Measurements from ENCODE around the gene PTPRS. TPM values are rescaled to one million over a fixed set of nuclear protein-coding genes. Genes with fewer than 3 reads are reported as not detected.

PTPRS gene
- total and polyA plus RNA-seq, 2 of the 13 experiments (the other 11 are each of a cell fraction or from before 2014, with no cell fraction given), result 32.7 to 43.9 TPM

DNA sequence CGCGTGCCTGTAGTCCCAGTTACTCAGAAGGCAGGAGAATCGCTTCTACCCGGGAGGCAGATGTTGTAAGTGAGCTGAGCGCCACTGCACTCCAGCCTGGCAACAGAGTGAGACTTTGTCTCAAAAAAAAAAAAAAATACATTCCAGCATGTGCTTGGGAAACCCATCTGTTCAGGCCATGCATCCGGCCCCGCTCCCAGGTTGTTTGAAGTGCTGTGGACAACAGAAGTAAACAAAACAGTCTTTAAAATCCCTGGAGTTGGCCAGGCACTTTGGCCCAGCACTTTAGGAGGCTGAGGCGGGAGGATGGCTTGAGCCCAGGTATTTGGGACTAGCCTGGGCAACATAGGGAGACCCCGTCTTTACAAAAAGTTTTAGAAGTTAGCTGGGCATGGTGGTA lies 3.2 kb upstream of the PTPRS start (continued):
- no peak for TF ChIP-seq DZIP1 (CRISPR knock-in tag; IDR thresholded peaks at IDR 0.05)
- no peak for TF ChIP-seq ZNF337 (CRISPR knock-in tag; IDR thresholded peaks at IDR 0.05; ENCODE audit: borderline replicate concordance, low read depth)
- TF ChIP-seq, protein P1, sequence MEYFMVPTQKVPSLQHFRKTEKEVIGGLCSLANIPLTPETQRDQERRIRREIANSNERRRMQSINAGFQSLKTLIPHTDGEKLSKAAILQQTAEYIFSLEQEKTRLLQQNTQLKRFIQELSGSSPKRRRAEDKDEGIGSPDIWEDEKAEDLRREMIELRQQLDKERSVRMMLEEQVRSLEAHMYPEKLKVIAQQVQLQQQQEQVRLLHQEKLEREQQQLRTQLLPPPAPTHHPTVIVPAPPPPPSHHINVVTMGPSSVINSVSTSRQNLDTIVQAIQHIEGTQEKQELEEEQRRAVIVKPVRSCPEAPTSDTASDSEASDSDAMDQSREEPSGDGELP (IDR thresholded peaks at IDR 0.05; ENCODE audit: borderline replicate concordance, low read depth), result peak; percentile 82; the same call in 1 of the 2 replicates
- TF ChIP-seq GATA4 (IDR thresholded peaks at IDR 0.05; ENCODE audit: borderline replicate concordance, low read depth), result no peak
- peak; percentile 65; the same call in 1 of the 2 replicates for TF ChIP-seq ARNTL (CRISPR knock-in tag; IDR thresholded peaks at IDR 0.05)
- TF ChIP-seq SOX6 (IDR thresholded peaks at IDR 0.05), result no peak
- peak; percentile 61 for TF ChIP-seq SOX6 (CRISPR knock-in tag; IDR thresholded peaks at IDR 0.05)
- peak; percentile 73 for TF ChIP-seq PAXIP1 (CRISPR knock-in tag; conservative IDR thresholded peaks at IDR 0.05)
- 0 out of 2 replicates have a peak, but pooled peaks have one; percentile 26 for TF ChIP-seq NAIF1 (CRISPR knock-in tag; IDR thresholded peaks at IDR 0.05; ENCODE audit: borderline replicate concordance)
- TF ChIP-seq ZNF746 (CRISPR knock-in tag; IDR thresholded peaks at IDR 0.05), result 0 out of 2 replicates have a peak, but pooled peaks have one; percentile 27
- peak; percentile 28; the same call in 1 of the 2 replicates for TF ChIP-seq HOMEZ (CRISPR knock-in tag; IDR thresholded peaks at IDR 0.05; ENCODE audit: low read depth)
- TF ChIP-seq ZNF101 (CRISPR knock-in tag; IDR thresholded peaks at IDR 0.05; ENCODE audit: borderline replicate concordance, low read depth), result no peak
- no peak for TF ChIP-seq ZNF598 (CRISPR knock-in tag; IDR thresholded peaks at IDR 0.05; ENCODE audit: borderline replicate concordance)
- TF ChIP-seq ZNF800 (CRISPR knock-in tag; IDR thresholded peaks at IDR 0.05), result peak; percentile 74; the same call in 1 of the 2 replicates
- TF ChIP-seq, protein P2, sequence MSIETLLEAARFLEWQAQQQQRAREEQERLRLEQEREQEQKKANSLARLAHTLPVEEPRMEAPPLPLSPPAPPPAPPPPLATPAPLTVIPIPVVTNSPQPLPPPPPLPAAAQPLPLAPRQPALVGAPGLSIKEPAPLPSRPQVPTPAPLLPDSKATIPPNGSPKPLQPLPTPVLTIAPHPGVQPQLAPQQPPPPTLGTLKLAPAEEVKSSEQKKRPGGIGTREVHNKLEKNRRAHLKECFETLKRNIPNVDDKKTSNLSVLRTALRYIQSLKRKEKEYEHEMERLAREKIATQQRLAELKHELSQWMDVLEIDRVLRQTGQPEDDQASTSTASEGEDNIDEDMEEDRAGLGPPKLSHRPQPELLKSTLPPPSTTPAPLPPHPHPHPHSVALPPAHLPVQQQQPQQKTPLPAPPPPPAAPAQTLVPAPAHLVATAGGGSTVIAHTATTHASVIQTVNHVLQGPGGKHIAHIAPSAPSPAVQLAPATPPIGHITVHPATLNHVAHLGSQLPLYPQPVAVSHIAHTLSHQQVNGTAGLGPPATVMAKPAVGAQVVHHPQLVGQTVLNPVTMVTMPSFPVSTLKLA (IDR thresholded peaks at IDR 0.05), result peak; percentile 48
- no peak for TF ChIP-seq MTA1 (CRISPR knock-in tag; IDR thresholded peaks at IDR 0.05; ENCODE audit: borderline replicate concordance)
- peak; percentile 47; the same call in 1 of the 2 replicates for TF ChIP-seq ZNF607 (CRISPR knock-in tag; IDR thresholded peaks at IDR 0.05; ENCODE audit: borderline replicate concordance)

Measured in HepG2 (cell line).